C4-2B (cell line): ENCODE data around the gene FAM193A.
A peak's percentile ranks its signal among the peaks of the same experiment; 100 is the strongest.

Source experiments
- H3K27ac ChIP-seq: fragments of 450-650 bp; 2 replicates; pipeline ENCODE4 v1.5.1; 2017
- ZFX ChIP-seq: fragments of 450-650 bp; IDR thresholded peaks from 2 replicates; pipeline ENCODE4 v1.6.1; 2017
- TF ChIP-seq, protein P1 (sequence below): fragments of 450-650 bp; conservative IDR thresholded peaks from 2 replicates; pipeline ENCODE4 v1.5.1; 2017; ENCODE audit warnings: mild to moderate bottlenecking

Gene FAM193A

DNA sequence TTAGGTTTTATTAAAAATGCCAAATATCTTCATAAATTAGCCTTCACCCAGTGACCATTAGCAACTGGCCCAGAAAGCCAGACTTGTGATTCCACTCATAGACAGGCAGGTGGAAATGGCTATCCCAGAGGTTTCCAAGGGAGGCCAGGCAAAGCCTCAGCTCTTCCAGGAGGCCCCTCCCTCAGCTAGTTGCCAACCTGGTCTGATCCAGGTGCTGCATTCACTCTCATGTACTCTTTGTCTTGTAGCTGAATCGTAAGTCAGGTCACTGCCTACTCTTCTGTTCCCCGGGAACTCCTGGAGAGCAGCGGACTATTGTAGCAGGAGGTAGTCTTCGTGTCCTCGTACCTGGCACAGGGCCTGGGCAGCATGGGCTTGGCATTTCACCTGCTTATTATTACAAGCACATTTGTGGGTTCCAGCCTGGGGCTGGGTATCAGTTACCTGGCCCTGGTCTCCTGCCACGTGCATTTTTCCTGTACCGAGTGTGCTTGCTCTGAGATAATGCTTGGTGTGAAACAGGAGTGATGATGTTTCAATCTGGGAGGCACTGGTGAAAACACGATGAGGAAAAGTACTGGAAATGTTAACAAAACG lies 101.6 kb downstream of the FAM193A start:
- TF ChIP-seq ZFX: no peak
- TF ChIP-seq, protein P1, sequence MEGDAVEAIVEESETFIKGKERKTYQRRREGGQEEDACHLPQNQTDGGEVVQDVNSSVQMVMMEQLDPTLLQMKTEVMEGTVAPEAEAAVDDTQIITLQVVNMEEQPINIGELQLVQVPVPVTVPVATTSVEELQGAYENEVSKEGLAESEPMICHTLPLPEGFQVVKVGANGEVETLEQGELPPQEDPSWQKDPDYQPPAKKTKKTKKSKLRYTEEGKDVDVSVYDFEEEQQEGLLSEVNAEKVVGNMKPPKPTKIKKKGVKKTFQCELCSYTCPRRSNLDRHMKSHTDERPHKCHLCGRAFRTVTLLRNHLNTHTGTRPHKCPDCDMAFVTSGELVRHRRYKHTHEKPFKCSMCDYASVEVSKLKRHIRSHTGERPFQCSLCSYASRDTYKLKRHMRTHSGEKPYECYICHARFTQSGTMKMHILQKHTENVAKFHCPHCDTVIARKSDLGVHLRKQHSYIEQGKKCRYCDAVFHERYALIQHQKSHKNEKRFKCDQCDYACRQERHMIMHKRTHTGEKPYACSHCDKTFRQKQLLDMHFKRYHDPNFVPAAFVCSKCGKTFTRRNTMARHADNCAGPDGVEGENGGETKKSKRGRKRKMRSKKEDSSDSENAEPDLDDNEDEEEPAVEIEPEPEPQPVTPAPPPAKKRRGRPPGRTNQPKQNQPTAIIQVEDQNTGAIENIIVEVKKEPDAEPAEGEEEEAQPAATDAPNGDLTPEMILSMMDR: no peak
- H3K27ac ChIP-seq: peak overlapping the region; percentile 6; the same call in 1 of the 2 replicates

DNA sequence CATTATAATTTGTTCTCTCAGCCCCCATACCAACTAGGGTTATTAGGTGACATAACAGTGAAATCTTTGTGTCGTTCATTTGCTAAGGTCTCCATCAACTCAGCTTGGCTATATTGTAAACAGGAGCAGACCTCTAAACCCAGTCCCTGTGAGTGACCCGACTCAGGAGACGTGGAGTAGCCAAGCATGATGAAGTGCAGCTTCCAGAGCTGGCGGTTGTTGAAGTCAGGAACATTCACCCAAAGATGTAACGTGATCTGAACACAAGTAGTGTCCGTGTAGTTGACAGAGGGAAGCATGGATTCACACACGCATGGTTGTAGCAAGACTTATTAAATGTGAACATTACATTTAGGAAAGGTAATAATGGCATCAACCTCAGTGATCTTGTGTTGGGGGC lies 102.3 kb downstream of the FAM193A start:
- TF ChIP-seq, protein P1: no peak
- TF ChIP-seq ZFX: no peak
- H3K27ac ChIP-seq: no peak overlapping the region

DNA sequence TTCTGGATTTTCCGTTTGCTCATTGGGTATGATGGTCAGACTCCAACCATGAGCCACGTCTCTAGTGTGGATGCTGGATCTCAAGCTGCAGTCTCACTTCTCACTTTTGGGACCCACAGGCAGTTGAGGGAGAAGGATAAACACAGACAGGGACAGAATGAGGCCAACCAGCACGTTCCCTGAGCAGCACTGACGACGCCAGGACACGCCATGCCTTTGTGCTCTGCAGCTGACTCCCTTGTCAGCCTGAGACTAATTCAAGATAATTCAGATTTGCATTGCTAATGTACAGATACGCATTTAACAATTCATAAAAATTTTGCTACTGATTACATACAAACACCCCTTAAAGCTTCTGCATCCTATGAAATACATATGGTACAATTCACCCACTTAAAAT lies 106.5 kb downstream of the FAM193A start:
- no peak overlapping the region for H3K27ac ChIP-seq
- TF ChIP-seq, protein P1: no peak
- no peak for TF ChIP-seq ZFX

DNA sequence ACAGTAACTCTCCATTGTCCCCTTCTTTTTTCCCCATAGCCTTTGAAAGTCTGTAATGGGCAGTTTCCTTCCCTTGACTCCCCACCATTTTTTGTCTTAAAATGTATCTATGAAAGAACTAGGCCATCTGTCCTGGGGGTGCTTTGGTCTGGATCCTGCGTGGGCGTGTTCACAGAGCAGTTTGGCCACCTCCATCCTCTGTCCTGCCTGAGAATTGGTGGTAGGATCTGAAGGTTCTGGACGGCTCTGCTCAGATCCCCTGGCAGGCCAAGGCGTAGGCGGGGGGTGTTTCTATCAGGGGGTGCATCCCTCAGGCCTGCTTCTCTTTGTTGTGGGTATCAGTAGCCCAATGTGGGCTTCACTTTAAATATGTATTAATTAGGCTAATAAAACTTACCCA lies 107.1 kb downstream of the FAM193A start:
- TF ChIP-seq ZFX: no peak
- TF ChIP-seq, protein P1: no peak
- H3K27ac ChIP-seq: no peak overlapping the region

DNA sequence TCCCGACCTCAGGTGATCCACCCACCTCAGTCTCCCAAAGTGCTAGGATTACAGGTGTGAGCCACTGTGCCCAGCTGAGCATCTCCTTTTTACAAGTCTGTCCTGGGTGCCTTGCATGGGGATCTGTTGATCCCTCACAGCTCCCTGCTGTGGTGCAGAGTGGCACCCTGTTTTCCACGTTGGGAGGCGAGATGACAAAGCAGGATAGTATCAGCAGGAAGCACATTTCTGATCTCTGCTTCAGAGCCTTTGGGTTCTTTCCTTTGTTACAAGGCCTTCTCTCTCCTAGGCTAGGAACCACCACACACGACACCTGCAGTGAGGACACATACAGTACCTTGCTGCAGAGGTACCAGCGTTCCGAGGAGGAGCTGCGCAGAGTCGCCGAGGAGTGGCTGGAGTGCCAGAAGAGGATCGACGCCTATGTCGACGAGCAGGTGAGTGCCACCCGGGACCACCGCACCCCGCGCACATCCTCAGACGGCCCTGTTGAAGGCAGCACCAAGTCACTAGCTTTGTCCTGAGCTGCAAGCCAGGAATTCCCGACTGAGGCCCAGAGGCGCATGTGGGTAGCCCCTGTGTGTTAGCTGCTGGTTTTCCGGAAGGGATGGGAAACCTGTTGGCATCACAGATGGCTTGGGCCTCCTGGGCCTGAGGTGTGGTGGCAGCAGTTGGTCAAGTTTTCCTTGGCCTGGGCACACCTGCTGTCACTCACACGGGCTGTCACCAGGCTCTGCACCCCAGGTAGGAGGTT lies 110.1 kb downstream of the FAM193A start:
- TF ChIP-seq ZFX: no peak
- TF ChIP-seq, protein P1: no peak
- H3K27ac ChIP-seq: no peak overlapping the region

DNA sequence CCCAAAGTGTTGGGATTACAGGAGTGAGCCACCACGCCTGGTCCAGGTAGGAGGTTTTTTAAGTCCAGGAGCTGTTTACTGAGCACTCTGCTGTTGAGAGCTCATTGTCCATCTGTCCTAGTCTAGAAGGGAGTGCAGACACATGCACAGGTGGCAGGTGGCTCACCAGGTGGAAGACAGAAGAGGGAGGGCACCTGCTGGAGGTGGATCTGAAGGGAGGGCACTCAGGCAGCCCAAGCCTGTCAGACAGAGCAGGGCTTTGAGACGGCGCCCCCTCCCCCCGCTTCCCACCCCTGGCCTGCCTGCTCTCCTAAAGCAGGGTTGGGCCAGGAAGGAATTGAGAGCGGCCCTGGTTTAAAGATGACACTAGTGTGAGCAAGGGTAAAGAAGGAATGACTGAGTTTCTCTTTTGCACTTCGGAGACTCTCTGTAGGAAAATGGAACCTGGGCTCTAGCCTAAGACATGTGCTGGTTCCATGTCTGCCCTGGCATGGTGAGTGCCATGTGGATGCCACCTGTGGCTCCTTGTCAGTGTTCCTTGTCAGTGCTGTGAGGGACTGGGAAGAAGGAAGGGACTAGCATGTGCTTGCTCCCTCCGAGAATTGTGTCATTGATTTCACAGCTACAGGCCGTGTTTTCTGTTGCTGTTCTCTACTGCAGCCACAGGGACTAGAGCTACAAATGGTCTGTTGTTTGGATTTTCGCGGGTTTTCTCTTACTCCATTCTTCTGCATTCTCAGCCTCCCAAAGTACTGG lies 111.1 kb downstream of the FAM193A start:
- TF ChIP-seq, protein P1: no peak
- no peak for TF ChIP-seq ZFX

More for the DNA sequence above, 111.1 kb downstream of the FAM193A start:
- H3K27ac ChIP-seq: no peak overlapping the region
